IMR-90 (cell line): ENCODE measurements around the gene ADRA2B.

Experiments used
- CEBPB ChIP-seq: IDR thresholded peaks from 2 replicates; pipeline ENCODE4 v1.6.1; 2012; ENCODE audit warnings: low read depth, low read length, improper control_type of control experiment
- CTCF ChIP-seq: conservative IDR thresholded peaks from 2 replicates; pipeline ENCODE4 v1.5.1; 2012; ENCODE audit warnings: mild to moderate bottlenecking, low read depth, low read length, improper control_type of control experiment
- ELK1 ChIP-seq: fragments of 150-350 bp; IDR thresholded peaks from 2 replicates; pipeline ENCODE4 v1.6.1; 2016; ENCODE audit warnings: low read depth, mild to moderate bottlenecking, low read length, moderate library complexity, borderline replicate concordance
- MAZ ChIP-seq: IDR thresholded peaks from 2 replicates; pipeline ENCODE4 v1.6.1; 2012; ENCODE audit warnings: low read depth, mild to moderate bottlenecking, low read length, improper control_type of control experiment, moderate library complexity, borderline replicate concordance
- POLR2A ChIP-seq: IDR thresholded peaks from 2 replicates; pipeline ENCODE4 v1.6.1; 2012; ENCODE audit warnings: mild to moderate bottlenecking, low read depth, low read length
- USF2 ChIP-seq: fragments of 150-350 bp; IDR thresholded peaks from 2 replicates; pipeline ENCODE4 v1.6.1; 2017; ENCODE audit warnings: mild to moderate bottlenecking, antibody characterized with exemption, low read length, low read depth

GRCh38 chr2:96088340-96089335 lies 27.7 kb downstream of the ADRA2B start:
- TF ChIP-seq CTCF = no peak
- TF ChIP-seq POLR2A = no peak
- TF ChIP-seq ELK1 = no peak
- TF ChIP-seq MAZ = no peak
- TF ChIP-seq USF2 = no peak
- no peak for TF ChIP-seq CEBPB
